ENCODE results near the gene LGR5. TPM values are rescaled to one million over a fixed set of nuclear protein-coding genes. Genes with fewer than 3 reads are reported as not detected.

The LGR5 gene
- total and polyA plus RNA-seq, 9 of the 15 experiments (the other 6 are each of a cell fraction or from before 2014, with no cell fraction given): not detected

GRCh38 chr12:71449373-71450070 is 9.9 kb downstream of the LGR5 start:
- Histone ChIP-seq H2AFZ (ENCODE audit: low read depth, low read length) (no peak overlapping the region), H3K79me2 (ENCODE audit: control insufficient read depth, insufficient read depth, low read length) (no peaks in the 10 kb centered on the region), H3K27ac (ENCODE audit: extremely low read depth, low read depth, low read length) (no peak overlapping the region), H3K4me3 (no peak overlapping the region), H3K9me3 (replicated peaks; ENCODE audit: control insufficient read depth, insufficient read depth, low read depth, low read length) (no peaks in the 10 kb centered on the region), H3K4me2 (ENCODE audit: insufficient read depth, low read length) (no peak overlapping the region), H3K36me3 (ENCODE audit: control insufficient read depth, insufficient read depth, low read length) (no peaks in the 10 kb centered on the region), H3K27me3 (ENCODE audit: control insufficient read depth in 2 of 2, insufficient read depth in 2 of 2, low read length in 2 of 2) (peaks cover 3 to 6% of the 10 kb centered on the region in 2 experiments; a peak in 3 of 5 replicates), H4K20me1 (replicated peaks; ENCODE audit: control insufficient read depth, insufficient read depth, low read length) (no peaks in the 10 kb centered on the region), H3K9me1 (ENCODE audit: control insufficient read depth, insufficient read depth, low read length) (no peaks in the 10 kb centered on the region), H3K4me1 (replicated peaks in 1 of 2; ENCODE audit: control insufficient read depth in 2 of 2, insufficient read depth in 2 of 2, low read length in 2 of 2) (no peaks in the 10 kb centered on the region), H3K9ac (ENCODE audit: insufficient read depth in 1 of 2, low read depth in 2 of 2, low read length in 2 of 2) (no peak overlapping the region)
- intact Hi-C loops (cut with micrococcal nuclease): no loop called here
- in situ Hi-C loops (cut with MboI): no loop called here
- ChIA-PET POLR2A (no interaction called here), CTCF (ENCODE audit: low intra/inter-chr PET ratio) (interaction anchor here (0.6 kb wide), 1 partner anchor 73 kb away, joined by 3 read pairs; no protein-coding TSS in a partner anchor)
- TF ChIP-seq IRF2 (CRISPR knock-in tag; IDR thresholded peaks at IDR 0.05): no peak
- no peak for TF ChIP-seq SLC30A9 (CRISPR knock-in tag; IDR thresholded peaks at IDR 0.05)
- no peak for TF ChIP-seq SMARCE1 (IDR thresholded peaks at IDR 0.05)
- TF ChIP-seq XRCC4 (IDR thresholded peaks at IDR 0.05; ENCODE audit: extremely low read depth, insufficient read depth, insufficient read length): no peak
- ATAC-seq (no peak), DNase-seq (ENCODE audit: extremely low read depth in 1 of 4, low spot score in 3 of 4) (no peak), FAIRE-seq (no peak)
- no TSS peak for BruUV-seq (replicated peaks)
- 2% methylated on average over 3 of the region's 3 CpGs for whole genome bisulfite sequencing (ENCODE audit: insufficient coverage, low coverage, missing lambda C conversion rate)

DNA sequence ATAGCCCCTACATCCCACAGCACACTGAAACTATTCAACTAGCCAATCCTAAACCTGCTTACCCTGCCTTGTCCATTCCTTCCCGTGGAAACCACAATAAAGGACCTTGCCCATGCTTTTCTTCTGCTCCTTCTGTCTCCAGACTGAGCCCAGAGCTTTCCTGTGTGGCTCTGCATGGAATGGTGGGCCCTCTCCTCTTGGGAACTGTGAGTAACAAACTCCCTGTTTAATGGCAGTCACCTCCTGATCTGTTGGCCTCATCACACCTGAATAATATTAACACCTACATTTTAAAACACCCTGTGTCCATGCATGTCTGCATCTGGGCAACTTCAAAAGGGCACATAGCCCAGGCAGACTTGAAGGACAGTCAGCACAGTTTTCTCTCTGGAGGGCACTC is 12.4 kb downstream of the LGR5 start:
- DNase-seq (ENCODE audit: extremely low read depth in 1 of 4, low spot score in 3 of 4) (no peak), ATAC-seq (no peak), FAIRE-seq (no peak)
- ChIA-PET CTCF (ENCODE audit: low intra/inter-chr PET ratio) (no interaction called here), POLR2A (no interaction called here)
- Histone ChIP-seq H3K27me3 (ENCODE audit: control insufficient read depth in 2 of 2, insufficient read depth in 2 of 2, low read length in 2 of 2) (peaks cover 3 to 6% of the 10 kb centered on the region in 2 experiments; a peak in 3 of 5 replicates), H3K4me2 (ENCODE audit: insufficient read depth, low read length) (no peak overlapping the region), H3K4me1 (replicated peaks in 1 of 2; ENCODE audit: control insufficient read depth in 2 of 2, insufficient read depth in 2 of 2, low read length in 2 of 2) (no peaks in the 10 kb centered on the region), H3K4me3 (no peak overlapping the region), H2AFZ (ENCODE audit: low read depth, low read length) (no peak overlapping the region), H4K20me1 (replicated peaks; ENCODE audit: control insufficient read depth, insufficient read depth, low read length) (no peaks in the 10 kb centered on the region), H3K9ac (ENCODE audit: insufficient read depth in 1 of 2, low read depth in 2 of 2, low read length in 2 of 2) (no peak overlapping the region), H3K9me1 (ENCODE audit: control insufficient read depth, insufficient read depth, low read length) (no peaks in the 10 kb centered on the region), H3K9me3 (replicated peaks; ENCODE audit: control insufficient read depth, insufficient read depth, low read depth, low read length) (no peaks in the 10 kb centered on the region), H3K36me3 (ENCODE audit: control insufficient read depth, insufficient read depth, low read length) (no peaks in the 10 kb centered on the region), H3K79me2 (ENCODE audit: control insufficient read depth, insufficient read depth, low read length) (no peaks in the 10 kb centered on the region), H3K27ac (ENCODE audit: extremely low read depth, low read depth, low read length) (no peak overlapping the region)
- WGBS (ENCODE audit: insufficient coverage, low coverage, missing lambda C conversion rate): 0% methylated on average over 1 of the region's 1 CpG
- intact Hi-C loops (cut with micrococcal nuclease) (no loop called here), in situ Hi-C loops (cut with MboI) (no loop called here)
- BruUV-seq (replicated peaks): no TSS peak
- TF ChIP-seq ZNF551 (CRISPR knock-in tag; IDR thresholded peaks at IDR 0.05) (no peak), MTF1 (CRISPR knock-in tag; IDR thresholded peaks at IDR 0.05; ENCODE audit: borderline replicate concordance) (no peak), TSHZ1 (CRISPR knock-in tag; IDR thresholded peaks at IDR 0.05) (no peak), HIVEP1 (CRISPR knock-in tag; IDR thresholded peaks at IDR 0.05) (no peak), ETV1 (tag; conservative IDR thresholded peaks at IDR 0.05; ENCODE audit: low read depth) (no peak)

All from K562 (cell line).